Measurements from ENCODE around the gene PCDHGB5.
"Not testable (repeated sequence)": the region's sequence is repeated elsewhere in the genome, so short reads cannot be mapped to it uniquely, and the experiment has no call there.

The PCDHGB5 gene

GRCh38 chr5:141430332-141431113, 32.8 kb downstream of the PCDHGB5 start, which contains the start of gene PCDHGA12:
TSS of gene PCDHGA12 (plus strand) at chr5:141430507. CDS start at chr5:141430760, 253 bp downstream.
- Histone ChIP-seq H3K9me3 (ENCODE audit: low read length) (peaks cover 53% of the 10 kb centered on the region), H3K27me3 (ENCODE audit: insufficient read depth, low read length) (no peaks in the 10 kb centered on the region), H3K4me1 (ENCODE audit: insufficient read depth, low read length) (no peaks in the 10 kb centered on the region), H3K4me3 (ENCODE audit: low read length) (no peak within 1 kb of the TSS), H3K36me3 (ENCODE audit: insufficient read depth, low read length) (peaks cover 41% of the 10 kb centered on the region), H2AFZ (ENCODE audit: low read depth, low read length) (no peak within 1 kb of the TSS)

DNA sequence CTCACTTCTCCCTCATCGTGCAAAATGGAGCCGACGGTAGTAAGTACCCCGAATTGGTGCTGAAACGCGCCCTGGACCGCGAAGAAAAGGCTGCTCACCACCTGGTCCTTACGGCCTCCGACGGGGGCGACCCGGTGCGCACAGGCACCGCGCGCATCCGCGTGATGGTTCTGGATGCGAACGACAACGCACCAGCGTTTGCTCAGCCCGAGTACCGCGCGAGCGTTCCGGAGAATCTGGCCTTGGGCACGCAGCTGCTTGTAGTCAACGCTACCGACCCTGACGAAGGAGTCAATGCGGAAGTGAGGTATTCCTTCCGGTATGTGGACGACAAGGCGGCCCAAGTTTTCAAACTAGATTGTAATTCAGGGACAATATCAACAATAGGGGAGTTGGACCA, 33.5 kb downstream of the PCDHGB5 start:
- H3K27me3 ChIP-seq (ENCODE audit: insufficient read depth, low read length) = no peaks in the 10 kb centered on the region
- no peak overlapping the region for H3K4me3 ChIP-seq (ENCODE audit: low read length)
- H3K4me1 ChIP-seq (ENCODE audit: insufficient read depth, low read length) = no peaks in the 10 kb centered on the region
- peaks cover 35% of the 10 kb centered on the region for H3K36me3 ChIP-seq (ENCODE audit: insufficient read depth, low read length)
- no peak overlapping the region for H2AFZ ChIP-seq (ENCODE audit: low read depth, low read length)
- H3K9me3 ChIP-seq (ENCODE audit: low read length) = peaks cover 53% of the 10 kb centered on the region

GRCh38 chr5:141432308-141432707, 34.6 kb downstream of the PCDHGB5 start:
- H3K4me3 ChIP-seq (ENCODE audit: low read length); H2AFZ ChIP-seq (ENCODE audit: low read depth, low read length); H3K27me3 ChIP-seq (ENCODE audit: insufficient read depth, low read length); H3K4me1 ChIP-seq (ENCODE audit: insufficient read depth, low read length): not testable (repeated sequence)
- peaks cover 26% of the 10 kb centered on the region for H3K36me3 ChIP-seq (ENCODE audit: insufficient read depth, low read length)
- peaks cover 46% of the 10 kb centered on the region for H3K9me3 ChIP-seq (ENCODE audit: low read length)

DNA sequence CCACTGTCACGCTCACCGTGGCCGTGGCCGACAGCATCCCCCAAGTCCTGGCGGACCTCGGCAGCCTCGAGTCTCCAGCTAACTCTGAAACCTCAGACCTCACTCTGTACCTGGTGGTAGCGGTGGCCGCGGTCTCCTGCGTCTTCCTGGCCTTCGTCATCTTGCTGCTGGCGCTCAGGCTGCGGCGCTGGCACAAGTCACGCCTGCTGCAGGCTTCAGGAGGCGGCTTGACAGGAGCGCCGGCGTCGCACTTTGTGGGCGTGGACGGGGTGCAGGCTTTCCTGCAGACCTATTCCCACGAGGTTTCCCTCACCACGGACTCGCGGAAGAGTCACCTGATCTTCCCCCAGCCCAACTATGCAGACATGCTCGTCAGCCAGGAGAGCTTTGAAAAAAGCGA, 35.0 kb downstream of the PCDHGB5 start:
- not testable (repeated sequence) for H3K27me3 ChIP-seq (ENCODE audit: insufficient read depth, low read length); H3K4me3 ChIP-seq (ENCODE audit: low read length); H2AFZ ChIP-seq (ENCODE audit: low read depth, low read length); H3K4me1 ChIP-seq (ENCODE audit: insufficient read depth, low read length)
- H3K36me3 ChIP-seq (ENCODE audit: insufficient read depth, low read length) = peaks cover 22% of the 10 kb centered on the region
- H3K9me3 ChIP-seq (ENCODE audit: low read length) = peaks cover 42% of the 10 kb centered on the region

GRCh38 chr5:141434006-141434405, 36.3 kb downstream of the PCDHGB5 start:
- no peaks in the 10 kb centered on the region for H3K4me1 ChIP-seq (ENCODE audit: insufficient read depth, low read length)
- H3K9me3 ChIP-seq (ENCODE audit: low read length) = peaks cover 32% of the 10 kb centered on the region
- peaks cover 14% of the 10 kb centered on the region for H3K36me3 ChIP-seq (ENCODE audit: insufficient read depth, low read length)
- no peak overlapping the region for H3K4me3 ChIP-seq (ENCODE audit: low read length)
- H3K27me3 ChIP-seq (ENCODE audit: insufficient read depth, low read length) = no peaks in the 10 kb centered on the region
- no peak overlapping the region for H2AFZ ChIP-seq (ENCODE audit: low read depth, low read length)

DNA sequence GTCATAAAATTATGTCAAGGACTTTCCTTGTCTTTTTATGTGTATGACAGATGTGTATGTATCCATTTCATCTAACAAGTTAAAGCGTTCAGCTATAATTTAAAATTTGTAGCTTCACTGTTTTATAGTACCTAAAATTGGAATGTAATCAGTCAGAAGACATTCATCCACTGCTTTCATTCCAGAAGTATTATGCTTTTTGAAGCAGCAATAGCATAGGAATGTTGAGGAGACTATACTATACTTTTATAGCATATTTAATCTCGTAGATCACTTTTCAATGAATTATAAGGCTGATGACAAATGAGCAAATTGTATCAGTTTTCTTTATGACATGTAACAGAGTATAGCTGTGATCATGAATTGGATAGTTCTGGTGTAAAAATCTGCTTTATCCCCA, 39.5 kb downstream of the PCDHGB5 start:
- Histone ChIP-seq H3K27me3 (ENCODE audit: insufficient read depth, low read length) (no peaks in the 10 kb centered on the region), H2AFZ (ENCODE audit: low read depth, low read length) (no peak overlapping the region), H3K4me3 (ENCODE audit: low read length) (no peak overlapping the region), H3K36me3 (ENCODE audit: insufficient read depth, low read length) (no peaks in the 10 kb centered on the region), H3K9me3 (ENCODE audit: low read length) (peaks cover 33% of the 10 kb centered on the region), H3K4me1 (ENCODE audit: insufficient read depth, low read length) (no peaks in the 10 kb centered on the region)

DNA sequence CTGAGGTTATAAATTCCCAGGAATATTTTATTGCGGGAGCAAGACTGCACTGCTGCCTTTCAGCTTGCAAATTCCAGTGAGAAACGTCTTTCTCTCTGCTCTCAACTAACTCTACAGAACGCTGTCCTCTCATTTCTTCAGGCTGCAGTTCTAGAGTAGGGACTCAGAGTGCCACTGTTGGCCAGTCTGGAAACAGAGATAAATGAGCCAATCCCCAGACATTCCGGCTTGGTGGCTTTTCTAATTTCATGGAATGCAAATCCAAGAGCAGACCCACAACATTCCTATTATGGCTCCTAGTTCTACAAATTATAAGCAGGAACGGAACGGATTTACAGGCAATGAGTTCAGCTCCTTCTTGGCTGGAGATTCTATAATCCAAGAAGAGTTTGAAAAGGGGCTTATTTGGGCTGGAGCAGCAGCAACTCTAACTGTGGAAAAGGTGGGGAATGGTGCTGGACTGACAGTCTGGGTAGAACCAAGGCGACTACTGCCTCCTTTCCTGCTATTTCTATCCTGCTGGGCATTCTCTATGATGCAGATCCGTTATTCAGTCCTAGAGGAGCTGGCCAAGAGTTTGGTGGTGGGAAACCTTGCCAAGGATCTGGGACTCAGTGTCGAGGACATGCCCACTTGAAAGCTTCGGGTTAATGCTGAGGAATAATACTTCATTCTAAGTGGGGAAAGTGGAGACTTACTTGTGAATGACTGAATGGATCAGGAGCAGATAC, 41.8 kb downstream of the PCDHGB5 start:
- no peaks in the 10 kb centered on the region for H3K27me3 ChIP-seq (ENCODE audit: insufficient read depth, low read length)
- no peak overlapping the region for H2AFZ ChIP-seq (ENCODE audit: low read depth, low read length)
- H3K4me3 ChIP-seq (ENCODE audit: low read length) = no peak overlapping the region
- peaks cover 25% of the 10 kb centered on the region for H3K9me3 ChIP-seq (ENCODE audit: low read length)
- H3K4me1 ChIP-seq (ENCODE audit: insufficient read depth, low read length) = no peaks in the 10 kb centered on the region
- no peaks in the 10 kb centered on the region for H3K36me3 ChIP-seq (ENCODE audit: insufficient read depth, low read length)

- no peak overlapping the region for H3K4me3 ChIP-seq (ENCODE audit: low read length)
- H2AFZ ChIP-seq (ENCODE audit: low read depth, low read length) = no peak overlapping the region
- H3K9me3 ChIP-seq (ENCODE audit: low read length) = peaks cover 25% of the 10 kb centered on the region
- H3K36me3 ChIP-seq (ENCODE audit: insufficient read depth, low read length) = no peaks in the 10 kb centered on the region
- no peaks in the 10 kb centered on the region for H3K4me1 ChIP-seq (ENCODE audit: insufficient read depth, low read length)
- H3K27me3 ChIP-seq (ENCODE audit: insufficient read depth, low read length) = no peaks in the 10 kb centered on the region
Observed at GRCh38 chr5:141440341-141440740, 42.6 kb downstream of the PCDHGB5 start.

GRCh38 chr5:141441571-141442170, 43.9 kb downstream of the PCDHGB5 start:
- Histone ChIP-seq H2AFZ (ENCODE audit: low read depth, low read length) (no peak overlapping the region), H3K9me3 (ENCODE audit: low read length) (peaks cover 23% of the 10 kb centered on the region), H3K27me3 (ENCODE audit: insufficient read depth, low read length) (no peaks in the 10 kb centered on the region), H3K36me3 (ENCODE audit: insufficient read depth, low read length) (no peaks in the 10 kb centered on the region), H3K4me1 (ENCODE audit: insufficient read depth, low read length) (no peaks in the 10 kb centered on the region), H3K4me3 (ENCODE audit: low read length) (no peak overlapping the region)
